GM21717 (cell line): ENCODE results near the gene PRSS33.

ENCODE experiments used
- ATAC-seq: cut with Tn5 transposase; IDR thresholded peaks from one replicate; pipeline ENCODE4 v1.9.1; 2021; ENCODE audit warnings: mild to moderate bottlenecking, moderate library complexity; ENCODE audit not compliant: unreplicated experiment

PRSS33 gene

DNA sequence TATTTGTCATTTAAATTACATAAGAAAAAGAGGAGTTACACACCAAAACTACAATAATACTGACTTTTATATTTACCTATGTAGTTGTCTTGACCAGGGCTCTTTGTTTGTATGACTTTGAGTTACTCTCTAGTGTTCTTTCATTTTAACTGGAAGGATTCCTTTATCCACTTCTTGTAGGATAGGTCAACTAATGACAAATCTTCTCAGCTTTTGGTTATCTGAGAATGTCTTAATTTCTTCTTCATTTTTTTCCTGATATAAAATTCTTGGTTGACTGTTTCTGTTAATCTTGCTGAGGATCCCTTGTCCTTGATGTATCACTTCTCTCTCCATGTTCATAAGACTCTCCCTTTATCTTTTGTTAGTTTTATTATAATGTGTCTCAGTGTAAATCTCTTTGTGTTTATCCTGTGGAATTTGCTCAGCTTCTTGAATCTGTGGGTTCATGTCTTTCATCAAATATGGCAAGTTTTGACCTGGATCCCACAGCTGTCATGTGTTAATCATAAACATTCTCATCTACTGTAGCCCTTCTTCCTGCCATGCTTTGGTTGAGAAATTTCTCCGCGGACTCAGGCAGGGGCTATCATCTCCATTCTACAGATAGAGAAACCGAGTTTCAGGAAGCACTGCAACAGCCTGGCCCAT, 16.3 kb upstream of the PRSS33 start:
- no peak for ATAC-seq

- no peak for ATAC-seq
Observed at GRCh38 chr16:2799859-2800226, 12.5 kb upstream of the PRSS33 start.

- ATAC-seq, result no peak
Observed at GRCh38 chr16:2799205-2799858, 12.0 kb upstream of the PRSS33 start.

- ATAC-seq, result no peak
Observed at GRCh38 chr16:2798723-2799204, 11.4 kb upstream of the PRSS33 start.

DNA sequence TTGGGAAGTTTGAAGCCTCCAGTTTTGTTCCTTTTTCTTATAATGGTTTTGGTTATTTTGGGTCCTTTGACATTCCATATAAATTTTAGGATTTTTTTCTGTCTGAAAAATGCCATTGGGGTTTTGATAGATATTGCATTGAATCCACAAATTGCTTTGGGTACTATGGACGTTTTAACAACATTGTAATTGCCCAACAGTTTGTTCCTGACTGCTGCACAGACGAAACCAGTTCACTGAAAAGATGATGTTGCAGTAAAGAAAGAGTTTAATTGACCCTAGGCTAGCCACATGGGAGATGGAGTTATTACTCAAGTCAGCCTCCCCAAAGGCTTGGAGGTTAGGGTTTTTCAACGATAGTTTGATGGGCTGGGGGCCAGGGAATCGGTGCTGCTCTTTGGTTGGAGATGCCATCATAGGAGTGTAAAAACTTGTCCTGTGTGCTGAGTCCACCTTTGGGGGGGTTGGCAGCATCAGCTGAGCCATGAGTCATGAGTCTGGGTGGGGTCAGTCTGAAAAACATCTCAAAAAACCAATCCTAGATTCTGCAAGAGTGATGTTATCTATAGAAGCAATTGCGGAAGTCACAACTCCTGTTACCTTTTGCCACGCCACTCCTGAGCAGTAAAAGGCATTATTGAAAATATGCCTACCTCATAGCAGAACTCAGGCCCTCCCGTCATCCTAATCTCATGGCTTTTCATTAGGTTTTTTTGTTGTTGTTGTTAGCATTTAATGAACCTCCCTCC, 8.2 kb upstream of the PRSS33 start:
- no peak for ATAC-seq

DNA sequence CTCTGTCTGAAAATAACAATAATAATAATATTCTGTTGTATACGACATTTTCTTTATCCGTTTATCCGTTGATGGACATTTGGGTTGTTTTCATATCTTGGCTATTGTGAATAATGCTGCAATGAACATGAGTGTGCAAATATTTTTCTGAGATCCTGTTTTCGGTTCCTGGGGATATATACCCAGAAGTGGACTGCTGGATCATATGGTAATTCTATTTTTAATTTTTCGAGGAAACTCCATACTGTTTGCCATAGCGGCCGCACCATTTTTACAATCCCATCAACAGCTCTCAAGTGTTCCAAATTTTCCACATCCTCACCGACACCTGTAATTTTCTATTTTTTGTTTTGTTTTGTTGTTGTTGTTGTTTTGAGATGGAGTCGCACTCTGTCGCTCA, 5.6 kb upstream of the PRSS33 start:
- ATAC-seq, result no peak

DNA sequence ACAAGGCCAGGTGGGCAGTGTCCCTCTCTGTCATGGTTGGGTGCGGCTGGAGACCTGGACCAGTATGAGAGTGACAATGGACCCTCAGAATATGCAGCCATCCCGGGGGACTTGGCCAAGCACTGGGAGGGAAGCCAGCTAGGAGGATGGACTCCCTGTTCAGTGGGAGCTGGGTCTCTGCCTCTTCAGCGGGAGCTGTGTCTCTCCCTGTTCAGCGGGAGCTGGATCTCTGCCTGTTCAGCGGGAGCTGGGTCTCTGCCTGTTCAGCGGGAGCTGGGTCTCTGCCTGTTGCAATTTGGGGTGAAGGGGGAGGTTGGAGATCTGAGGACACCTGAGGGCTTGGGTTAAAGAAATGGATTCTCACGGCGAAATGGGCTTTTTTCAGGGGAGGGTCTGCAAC, 3.8 kb upstream of the PRSS33 start:
- ATAC-seq, result no peak

DNA sequence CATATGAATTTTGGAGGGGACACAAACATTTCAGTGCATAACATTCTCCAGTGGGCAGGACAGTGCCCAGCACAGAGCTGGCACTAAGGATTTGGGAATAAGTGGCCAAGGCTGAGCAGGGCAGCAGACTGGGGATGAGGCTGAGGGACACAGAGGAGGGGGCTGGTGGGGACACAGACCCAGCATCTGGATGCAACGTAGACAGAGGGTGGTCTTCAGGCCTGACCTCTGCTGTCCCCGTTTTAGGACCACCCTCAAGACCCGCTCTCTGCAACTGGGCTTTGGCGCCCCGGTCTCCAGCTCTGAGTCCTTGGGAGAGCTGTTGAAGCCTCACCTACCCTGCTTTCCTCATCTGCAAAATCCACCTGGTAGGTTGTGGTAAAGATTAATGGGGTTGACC, 3.3 kb upstream of the PRSS33 start:
- ATAC-seq, result no peak

DNA sequence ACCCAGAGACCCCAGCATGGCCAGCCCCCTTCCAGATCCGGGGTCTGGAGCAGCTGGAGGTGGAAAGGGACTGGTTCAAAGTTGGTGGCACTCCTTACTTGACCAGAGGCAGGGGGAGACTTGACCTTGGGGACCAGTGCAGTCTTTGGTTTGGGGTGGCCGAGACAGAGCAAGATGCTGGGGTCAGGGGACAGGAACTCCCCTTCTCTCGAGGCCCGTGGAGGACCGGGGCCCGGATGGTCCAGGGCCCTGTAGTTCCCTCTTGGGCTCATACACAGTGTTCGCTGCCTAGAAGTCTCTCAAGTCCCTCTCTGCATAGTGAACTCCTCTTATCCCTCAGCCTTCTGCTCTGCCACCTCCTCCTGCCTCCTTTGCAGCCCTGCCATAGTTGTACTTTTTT, 601 bp upstream of the PRSS33 start:
- no peak for ATAC-seq

DNA sequence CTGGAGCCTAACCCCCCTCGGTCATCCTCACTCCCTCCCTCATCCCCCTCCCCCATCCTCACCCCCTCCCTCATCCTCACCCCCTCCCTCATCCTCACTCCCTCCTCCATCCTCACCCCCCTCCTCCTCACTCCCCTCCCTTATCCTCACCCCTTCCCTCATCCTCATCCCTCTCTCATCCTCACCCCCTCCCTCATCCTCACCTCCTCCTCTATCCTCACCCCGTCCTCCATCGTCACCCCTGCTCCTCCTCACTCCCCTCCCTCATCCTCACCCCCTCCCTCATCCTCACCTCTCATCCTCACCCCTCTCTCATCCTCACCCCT, 571 bp downstream of the PRSS33 start:
- ATAC-seq, result no peak

DNA sequence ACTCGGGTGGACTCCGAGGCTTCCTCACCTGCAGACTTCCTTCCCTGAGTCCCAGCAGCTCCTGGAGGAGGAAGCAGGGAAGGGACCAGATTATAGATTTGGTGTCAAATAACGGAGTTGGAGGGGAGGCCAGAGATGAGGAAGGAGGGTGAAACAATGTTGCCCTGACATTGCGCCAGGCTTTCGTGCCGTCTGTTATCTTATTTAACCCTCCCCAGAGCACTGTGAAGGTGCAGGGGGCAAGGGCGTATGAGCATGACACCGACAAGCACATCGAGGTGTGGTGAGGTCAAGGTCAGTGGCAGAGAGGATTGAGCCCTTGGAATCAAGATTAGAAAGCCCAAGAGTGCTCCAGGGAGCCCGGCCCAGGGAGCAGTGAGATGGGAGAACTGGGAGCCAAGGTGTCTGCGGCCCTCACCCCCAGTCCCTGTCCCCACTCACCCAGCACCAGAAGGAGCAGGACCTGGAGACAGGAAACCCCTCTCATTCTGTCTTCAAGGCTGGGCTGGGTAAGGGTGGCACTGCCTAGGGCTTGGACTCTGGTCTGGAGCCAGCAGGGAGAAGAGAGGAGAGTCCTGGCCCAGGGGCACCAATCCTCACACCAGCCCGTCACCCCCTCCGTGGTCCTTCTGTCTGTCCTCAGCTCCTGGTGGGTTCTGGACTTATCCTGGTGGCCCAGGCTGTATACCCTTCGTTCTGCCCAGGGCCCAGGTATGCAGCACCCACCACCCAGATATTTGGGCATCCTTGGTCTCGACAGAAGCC, 1.1 kb downstream of the PRSS33 start:
- no peak for ATAC-seq

DNA sequence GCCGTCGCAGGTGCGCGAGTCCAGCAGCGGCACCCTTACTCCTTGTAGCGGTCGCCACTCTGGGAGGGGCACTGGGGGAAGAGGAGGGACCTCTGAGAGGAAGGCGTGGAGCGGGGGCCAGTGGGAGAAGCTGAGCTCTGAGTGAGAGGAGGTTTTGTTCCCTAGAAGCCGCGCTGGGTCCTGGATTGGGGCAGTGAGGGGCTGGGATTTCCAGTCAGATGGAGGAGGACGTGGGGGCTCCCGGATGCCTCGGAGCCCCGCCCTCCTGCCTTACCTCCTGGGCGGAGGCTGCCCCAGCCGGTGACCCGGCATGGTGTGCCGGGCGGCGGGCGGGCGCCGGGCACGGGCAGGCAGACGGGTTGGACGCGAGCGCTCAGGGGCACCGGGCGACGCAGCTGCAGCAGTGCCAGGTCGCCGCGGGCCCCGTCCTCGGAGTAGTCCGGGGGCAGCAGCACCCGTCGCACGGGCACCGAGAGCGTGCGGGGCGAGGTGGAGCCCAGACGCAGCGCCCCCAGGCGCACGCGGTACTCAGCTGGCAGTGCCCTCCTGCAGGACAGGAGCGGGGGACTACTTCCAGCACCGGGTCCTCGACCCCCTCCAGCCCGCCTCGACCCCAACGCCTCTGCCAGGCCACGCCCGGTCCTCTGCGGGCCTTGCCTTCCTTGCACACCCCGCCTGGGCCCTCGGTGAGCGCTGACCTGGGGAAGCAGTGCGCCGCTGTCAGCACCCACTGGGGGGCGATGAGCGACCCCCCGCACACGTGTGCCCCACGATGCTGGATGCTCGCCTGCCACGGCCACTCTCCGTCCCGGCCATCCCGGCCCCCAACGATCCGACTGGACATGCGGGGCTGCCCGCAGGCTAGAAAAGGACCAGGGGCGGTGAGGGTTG, 2.0 kb downstream of the PRSS33 start:
- no peak for ATAC-seq

- ATAC-seq, result no peak
Observed at GRCh38 chr16:2784358-2785100, 2.8 kb downstream of the PRSS33 start.

DNA sequence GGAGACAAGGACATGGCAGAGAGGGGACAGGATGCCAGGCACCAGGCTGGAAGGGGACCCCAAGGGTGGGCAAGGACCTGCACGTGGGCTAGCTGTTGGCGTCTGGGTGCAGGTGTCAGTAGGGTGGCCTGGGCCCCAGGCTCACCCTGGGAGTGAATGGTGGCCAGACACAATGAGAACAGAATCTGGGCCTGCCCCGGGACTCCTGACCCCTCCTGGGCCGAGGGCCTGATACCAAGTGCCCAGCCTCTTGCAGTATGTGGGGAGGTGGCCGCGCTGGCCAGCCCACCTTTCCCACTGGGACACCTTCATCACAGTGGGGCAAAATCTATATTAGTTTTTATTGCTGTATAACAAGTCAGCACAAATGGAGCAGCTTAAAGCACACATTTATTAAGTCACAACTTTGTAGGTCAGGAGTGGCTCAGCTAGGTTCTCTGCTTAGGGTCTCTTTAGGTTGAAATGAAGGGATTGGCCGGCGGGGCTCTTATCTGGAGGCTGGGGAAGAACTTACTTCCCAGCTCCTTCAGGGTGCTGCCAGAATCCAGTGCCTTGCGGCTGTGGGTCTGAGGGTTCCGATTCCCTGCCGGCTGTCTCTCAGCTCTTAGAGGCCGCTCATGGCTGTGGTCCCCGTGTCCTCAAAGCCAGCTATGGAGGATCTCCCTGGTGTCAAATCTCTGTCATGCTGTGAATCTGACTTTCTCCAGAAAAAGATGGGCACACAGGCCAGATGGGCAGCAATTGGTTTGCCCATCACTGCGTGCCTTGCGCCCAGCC, 3.6 kb downstream of the PRSS33 start:
- no peak for ATAC-seq

DNA sequence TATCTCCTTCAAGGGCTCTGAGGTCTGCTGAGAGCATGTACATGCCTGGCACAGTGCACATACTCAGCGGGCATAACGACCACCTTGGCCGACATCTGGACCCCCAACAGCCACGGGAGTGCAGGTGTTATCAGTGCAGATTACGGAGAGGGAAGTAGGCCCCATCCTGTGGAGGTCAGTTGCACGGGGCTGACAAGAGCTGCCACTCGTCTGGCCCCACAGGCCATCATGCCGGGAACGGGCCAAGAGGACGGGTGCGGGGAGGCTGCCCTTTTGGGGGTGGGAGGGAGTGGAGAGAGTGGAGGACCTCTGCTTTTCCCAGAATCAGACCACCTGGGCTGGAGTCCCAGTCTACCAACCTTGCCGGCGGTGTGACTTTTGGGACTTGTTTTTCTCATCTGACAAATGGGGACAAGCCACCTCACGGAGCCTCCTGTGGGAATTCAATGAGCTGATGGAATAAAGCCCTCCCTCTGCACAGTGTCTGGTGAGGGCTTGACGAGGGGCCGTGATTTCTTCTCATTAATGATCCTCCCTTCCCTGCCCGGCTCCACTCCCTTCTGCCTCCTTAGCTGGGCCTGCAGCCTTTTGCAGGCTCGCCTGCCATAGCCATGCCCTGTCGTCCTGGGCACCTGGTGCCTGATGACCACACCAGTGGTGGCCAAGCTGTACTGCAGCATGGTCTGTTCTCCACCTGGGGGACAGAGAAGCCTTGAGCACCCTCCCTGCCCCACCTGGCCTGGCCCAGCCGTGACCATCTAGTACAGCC, 4.6 kb downstream of the PRSS33 start:
- no peak for ATAC-seq

DNA sequence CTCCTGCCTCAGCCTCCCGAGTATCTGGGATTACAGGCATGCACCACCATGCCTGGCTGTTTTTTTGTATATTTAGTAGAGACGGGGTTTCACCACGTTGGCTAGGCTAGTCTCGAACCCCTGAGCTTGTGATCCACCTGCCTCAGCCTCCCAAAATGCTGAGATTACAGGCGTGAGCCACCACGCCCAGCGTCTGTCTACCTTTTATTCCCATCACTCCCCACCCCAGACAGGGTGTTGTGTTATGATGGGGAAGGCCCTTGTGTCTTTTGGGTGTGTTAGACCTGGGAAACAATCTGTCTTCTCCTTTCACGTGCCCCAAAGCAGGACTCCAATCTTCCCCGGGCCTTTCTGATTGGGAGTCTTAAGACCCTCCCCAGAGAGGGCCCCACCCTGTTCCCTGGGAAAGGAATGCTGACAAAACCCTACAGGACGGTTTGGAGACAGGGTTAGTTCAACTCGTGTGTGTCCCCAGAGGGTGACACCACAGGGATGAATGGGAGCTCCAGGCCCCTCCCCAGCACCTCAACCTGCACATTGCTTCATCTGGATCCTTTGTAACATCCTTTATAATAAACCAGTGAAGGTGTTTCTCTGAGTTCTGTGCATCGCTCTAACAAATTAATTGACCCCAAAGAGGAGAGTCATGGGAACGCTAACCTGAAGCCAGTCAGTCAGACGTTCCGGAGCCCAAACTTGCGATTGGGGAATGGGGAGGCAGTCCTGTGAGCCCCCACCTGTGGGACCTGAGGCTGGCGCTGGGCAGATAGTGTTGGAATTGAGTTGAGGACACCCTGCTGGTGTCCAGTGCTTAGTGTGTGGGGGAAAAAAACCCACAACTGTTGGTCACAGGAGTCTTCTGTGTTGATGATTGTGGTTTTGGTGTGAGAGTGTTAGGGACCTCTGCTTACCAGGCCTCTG, 7.1 kb downstream of the PRSS33 start:
- ATAC-seq, result no peak
